Kasumi-1 (cell line): ENCODE measurements around the gene CLCN1.

ENCODE experiments used
- DNase-seq, 2 experiments: peaks; one replicate each; lab custom pipeline; 2025; lab: John Stamatoyannopoulos, UW

CLCN1 gene

DNA sequence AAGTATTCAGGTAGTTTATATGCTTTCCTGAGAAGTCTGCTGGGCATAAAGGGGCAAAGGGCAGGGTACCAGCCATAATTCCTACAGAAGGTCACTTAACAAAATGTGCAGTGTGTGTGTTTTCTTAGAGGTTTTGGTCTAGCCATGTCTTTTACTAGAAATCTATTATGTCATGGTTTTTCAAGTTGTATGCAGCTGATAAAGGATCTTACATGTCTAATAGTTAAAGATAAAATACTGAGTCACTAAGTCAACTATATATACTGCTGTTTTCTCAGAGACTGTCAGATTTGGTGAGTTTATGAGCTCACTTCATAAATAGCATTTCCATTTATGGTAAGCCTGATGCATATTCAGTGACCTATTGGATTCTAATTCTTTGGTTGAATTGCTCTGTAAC, 20.0 kb upstream of the CLCN1 start:
- DNase-seq = no peak

DNA sequence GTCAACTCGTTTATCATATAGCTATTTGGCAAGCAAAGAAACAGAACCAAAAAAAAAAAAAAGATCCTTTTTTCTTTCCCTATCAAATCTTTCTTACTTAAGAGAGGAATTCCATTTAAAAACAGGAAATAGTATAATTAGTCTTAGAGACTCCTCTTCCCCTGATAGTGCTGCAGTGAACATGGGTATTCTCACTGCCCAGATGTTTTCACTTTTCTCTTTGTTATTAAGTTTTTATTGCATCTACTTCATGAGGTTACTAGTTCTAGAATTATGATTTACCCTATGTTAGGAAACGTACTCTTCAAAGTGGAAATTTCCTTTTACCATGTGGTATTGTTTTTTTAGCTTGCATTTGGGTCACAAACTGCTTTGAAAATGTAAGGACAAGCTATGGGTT, 19.2 kb upstream of the CLCN1 start:
- no peak for DNase-seq

DNA sequence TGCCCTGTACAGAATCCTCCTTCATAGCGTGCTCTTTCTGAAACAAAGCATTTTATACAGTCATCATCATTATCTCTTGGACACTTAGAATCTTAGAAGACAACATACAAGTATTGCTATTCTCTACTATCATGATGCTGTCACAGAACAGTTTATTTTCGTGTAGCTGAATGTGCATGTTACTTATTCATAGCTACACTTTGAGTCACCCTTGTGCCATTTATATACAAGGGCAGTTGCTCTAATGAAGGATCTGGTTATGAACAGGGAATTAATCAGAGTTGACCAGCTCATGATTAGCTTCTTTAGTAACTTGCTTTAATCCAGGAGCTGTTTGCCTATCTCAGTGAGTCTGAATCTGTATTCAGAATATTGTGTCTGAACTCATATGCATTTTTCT, 16.6 kb upstream of the CLCN1 start:
- no peak for DNase-seq

DNA sequence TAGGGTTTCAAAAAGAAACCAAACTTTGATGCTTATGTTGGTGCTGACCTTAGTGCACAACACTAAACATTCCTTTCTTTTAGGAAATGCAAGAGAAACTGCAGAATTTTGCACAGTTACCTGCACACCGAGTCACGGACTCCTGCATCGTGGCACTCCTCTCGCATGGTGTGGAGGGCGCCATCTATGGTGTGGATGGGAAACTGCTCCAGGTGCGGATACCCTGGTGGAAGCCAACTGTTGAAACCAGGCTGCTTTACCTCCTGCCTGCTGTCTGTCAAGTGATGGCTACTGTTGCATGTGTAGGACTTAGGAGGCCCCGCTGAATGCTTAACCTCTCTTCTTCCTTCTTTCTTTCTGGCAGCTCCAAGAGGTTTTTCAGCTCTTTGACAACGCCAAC, 16.1 kb upstream of the CLCN1 start:
- peak; percentile 24 for DNase-seq

DNA sequence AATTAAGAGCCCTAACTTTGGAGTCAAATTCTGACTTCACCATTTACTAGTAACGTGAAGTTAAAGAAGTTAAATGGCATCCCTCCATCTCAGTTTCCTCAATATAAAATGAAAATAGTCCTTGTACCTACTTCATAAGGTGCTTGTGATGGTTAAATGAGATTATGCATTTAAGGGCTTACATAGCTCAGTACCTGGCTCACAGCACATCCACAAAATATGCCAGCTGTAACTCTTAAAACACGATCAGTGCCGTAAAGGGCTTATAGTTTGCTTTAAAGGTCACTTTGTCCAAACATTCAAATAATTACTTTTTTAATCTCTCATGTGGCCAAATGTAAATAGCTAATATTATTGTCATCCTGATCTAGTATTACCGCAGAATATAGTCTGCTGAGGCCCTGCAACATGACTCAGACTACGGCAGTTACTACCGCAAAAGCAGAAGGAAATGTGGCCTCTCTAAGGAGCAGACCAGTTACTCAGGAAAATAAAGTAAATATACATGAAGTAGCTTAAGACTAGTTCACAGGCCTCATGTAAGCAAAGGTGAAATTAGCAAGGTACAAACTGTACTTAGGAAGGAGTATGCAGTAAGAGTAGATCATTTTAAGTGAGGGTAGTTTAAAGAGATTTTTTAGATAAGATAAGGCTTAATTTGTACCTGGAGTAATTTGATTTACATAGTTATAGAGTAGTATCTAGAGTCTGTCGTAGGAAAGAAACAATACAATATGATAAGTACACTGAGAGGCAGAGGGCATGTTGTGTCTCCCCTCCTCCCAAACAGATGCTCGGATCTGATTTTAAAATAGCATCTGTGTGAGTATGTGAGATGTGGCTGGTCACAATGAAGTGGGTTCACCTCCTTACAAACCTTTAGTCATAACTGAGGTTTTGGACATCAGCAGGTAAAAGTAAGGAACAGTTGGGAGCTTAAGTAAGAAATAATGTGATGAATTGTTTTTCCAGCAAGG, 14.7 kb upstream of the CLCN1 start:
- DNase-seq = peak; percentile 94 to 97

DNA sequence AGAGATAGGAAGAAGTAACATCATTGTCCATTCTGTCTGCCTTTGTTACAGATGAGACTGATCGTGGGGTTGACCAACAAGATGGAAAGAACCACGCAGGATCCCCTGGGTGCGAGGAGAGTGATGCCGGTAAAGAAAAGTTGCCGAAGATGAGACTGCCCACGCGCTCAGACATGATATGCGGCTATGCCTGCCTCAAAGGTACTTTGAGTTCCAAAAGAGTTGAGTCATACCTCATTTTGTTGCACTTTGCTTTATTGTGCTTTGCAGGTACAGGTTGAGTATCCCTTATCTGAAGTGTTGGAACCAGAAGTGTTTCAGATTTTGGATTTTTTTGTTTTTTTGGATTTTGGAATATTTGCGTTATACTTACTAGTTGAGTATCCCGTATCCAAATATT, 12.2 kb upstream of the CLCN1 start:
- no peak for DNase-seq

DNA sequence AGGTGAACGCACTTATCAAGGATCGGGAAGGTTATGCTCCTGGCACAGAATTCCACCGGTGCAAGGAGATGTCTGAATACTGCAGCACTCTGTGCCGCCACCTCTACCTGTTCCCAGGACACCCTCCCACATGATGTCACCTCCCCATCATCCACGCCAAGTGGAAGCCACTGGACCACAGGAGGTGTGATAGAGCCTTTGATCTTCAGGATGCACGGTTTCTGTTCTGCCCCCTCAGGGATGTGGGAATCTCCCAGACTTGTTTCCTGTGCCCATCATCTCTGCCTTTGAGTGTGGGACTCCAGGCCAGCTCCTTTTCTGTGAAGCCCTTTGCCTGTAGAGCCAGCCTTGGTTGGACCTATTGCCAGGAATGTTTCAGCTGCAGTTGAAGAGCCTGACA, 11.0 kb upstream of the CLCN1 start:
- no peak for DNase-seq

DNA sequence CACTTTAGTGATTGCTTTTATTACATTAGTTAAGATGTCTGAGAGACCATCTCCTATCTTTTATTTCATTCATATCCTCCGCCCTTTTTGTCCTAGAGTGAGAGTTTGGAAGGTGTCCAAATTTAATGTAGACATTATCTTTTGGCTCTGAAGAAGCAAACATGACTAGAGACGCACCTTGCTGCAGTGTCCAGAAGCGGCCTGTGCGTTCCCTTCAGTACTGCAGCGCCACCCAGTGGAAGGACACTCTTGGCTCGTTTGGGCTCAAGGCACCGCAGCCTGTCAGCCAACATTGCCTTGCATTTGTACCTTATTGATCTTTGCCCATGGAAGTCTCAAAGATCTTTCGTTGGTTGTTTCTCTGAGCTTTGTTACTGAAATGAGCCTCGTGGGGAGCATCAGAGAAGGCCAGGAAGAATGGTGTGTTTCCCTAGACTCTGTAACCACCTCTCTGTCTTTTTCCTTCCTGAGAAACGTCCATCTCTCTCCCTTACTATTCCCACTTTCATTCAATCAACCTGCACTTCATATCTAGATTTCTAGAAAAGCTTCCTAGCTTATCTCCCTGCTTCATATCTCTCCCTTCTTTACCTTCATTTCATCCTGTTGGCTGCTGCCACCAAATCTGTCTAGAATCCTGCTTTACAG, 10.4 kb upstream of the CLCN1 start:
- DNase-seq = peak; percentile 63 to 68

DNA sequence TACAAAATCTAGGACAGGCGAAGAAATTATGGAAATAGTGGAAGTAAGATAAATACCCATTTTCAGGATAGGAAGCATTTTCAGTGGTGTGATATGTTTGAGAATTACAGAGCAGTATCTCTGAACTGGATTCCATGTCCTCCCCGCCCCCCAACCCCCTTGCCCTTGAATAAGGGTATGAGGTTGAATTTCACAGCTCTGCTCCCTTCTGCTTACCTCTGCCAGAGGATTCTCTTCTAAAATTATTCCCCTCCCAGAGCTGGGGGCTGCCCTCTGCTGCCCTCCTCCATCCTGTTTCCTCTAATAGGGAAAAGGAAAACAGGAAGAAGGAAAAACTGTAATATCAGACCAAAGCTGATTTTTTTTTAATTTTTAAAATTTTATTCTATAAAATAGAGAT, 7.3 kb upstream of the CLCN1 start:
- DNase-seq = no peak

DNA sequence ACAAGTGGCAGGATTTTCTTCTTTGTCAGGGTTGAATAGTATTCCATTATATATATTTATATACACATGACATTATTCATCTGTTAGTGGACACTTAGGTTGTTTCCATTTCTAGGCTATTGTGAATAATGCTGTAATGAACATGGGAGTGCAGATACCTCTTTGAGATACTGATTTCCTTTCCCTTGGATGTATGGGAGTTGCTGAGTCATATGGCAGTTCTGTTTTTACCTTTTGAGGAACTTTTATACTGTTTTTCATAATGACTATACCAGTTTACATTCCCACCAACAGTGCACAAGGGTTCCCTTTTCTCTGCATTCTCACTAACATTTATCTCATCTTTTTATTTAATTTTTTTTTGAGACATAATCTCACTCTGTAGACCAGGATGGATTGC, 1.8 kb upstream of the CLCN1 start:
- no peak for DNase-seq

DNA sequence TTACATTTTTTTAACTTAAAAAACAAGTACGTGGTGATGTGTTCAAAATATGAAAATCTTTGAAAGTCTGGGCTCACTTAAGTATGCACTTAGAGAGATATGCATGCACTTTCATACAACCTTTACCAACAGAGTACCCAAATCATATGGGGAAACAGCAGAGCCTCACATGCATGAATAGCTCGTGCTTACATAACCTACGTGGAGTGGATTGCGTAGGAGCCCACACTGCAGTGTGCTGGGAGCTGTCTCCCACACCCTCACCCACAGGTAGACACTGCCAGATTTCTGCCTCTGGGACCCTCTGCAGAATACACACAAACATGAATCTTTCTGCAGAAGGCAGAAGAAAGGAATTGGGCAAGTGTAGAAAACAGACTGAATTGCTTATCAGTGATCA, 581 bp downstream of the CLCN1 start:
- DNase-seq = no peak

DNA sequence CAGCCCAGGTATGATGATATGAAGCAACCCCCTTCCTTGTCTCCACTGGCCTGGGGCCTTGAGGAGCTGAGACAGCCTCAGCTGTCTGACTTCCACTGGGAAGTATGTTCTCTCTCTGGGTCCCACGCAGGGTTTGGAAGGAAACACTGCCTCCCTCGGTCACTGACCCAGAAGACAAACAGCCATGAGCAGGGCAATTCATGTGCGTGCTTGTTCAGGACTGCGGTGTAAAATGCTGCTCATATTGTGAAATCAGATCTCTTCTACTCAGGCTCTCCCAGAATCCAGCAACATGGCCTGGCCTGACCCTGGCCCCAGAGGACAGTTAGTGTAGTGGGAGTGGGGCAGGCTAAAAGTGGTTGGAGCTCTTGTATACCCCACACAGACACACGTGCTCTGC, 2.8 kb downstream of the CLCN1 start:
- no peak for DNase-seq

DNA sequence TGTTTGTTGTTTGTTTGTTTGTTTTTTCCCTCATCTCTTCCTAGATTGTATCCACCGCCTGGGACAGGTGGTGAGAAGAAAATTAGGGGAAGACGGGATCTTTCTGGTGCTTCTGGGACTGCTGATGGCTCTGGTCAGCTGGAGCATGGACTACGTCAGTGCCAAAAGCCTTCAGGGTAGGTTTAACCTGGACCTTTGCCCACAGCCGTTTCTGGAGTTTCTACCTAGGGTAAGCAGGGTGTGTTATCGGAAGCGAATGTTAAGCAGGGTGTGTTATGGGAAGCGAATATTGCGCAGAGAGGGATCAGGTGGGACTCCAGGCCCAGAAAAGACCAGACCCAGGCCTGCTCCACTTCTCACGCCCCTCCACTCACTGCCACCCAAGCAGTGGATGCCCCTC, 4.7 kb downstream of the CLCN1 start:
- DNase-seq = no peak

DNA sequence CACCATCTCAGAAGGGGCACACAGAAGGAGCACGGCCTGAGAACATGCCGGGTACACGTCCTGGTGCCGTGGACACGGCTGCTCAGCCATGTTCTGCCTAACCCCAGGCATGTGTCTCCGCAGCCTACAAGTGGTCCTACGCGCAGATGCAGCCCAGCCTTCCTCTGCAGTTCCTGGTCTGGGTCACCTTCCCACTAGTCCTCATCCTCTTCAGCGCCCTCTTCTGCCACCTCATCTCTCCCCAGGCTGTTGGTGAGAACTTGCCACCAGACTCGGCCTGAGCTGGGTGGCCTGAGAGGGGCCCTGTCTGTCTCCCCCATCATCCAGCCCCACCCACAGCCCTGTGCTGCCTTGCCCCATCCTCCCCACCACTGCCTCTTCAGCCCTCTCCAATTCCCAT, 5.3 kb downstream of the CLCN1 start:
- DNase-seq = no peak

DNA sequence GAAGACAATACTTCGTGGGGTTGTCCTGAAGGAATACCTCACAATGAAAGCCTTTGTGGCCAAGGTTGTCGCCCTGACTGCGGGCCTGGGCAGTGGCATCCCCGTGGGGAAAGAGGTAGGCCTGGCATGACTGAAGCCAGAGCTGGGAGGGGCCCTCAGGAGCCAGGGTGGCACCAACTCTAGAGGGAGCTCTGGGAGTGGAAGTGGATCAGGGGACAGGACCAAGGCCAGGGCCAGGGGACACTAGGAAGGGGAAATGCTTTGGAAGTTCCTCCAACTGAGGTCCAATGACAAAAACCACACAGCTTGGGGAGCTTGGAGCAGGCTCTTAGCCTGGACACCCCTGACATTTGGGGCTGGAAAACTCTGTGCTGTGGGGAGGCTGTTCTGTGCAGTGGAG, 5.8 kb downstream of the CLCN1 start:
- DNase-seq = peak; percentile 10 to 16

DNA sequence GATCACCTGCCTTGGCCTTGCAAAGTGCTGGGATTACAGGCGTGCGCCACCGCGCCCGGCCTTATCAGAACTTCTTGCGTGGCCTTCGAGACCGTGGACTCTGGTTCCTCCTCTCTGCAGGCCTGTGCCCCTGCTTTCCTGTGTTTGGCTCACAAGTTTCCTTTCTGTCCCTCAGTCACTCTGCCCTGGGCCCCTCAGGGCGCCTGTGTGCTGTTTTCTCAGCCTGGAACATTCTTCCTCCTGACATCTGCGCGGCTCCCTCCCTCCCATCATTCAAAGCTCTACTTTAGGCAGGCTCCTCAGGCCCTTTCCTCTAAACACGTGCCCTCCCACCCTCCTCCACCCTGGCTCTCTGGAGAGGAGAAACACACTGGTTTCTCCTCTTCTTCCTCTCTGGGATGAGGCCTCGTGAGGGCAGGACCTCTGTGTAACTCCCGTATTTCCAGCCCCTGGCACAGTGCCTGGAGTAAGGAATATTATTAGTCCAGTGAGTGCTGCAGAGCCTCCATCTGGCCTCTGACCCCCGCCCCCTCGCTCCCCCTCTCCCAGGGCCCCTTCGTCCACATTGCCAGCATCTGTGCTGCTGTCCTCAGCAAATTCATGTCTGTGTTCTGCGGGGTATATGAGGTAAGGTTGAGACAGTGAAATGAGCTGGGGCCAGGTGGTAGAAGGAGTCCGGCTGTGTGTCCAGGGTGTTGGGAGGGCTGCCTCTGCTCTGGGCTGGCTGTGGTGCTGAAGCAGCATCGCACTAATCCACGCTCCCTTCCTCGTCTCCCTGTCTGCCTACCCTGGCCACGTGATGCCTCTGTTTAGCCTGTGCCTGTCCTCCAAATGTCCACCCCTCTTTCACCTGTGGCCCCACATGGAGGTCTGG, 7.1 kb downstream of the CLCN1 start:
- peak in 1 of 2 experiments; percentile 8 for DNase-seq

DNA sequence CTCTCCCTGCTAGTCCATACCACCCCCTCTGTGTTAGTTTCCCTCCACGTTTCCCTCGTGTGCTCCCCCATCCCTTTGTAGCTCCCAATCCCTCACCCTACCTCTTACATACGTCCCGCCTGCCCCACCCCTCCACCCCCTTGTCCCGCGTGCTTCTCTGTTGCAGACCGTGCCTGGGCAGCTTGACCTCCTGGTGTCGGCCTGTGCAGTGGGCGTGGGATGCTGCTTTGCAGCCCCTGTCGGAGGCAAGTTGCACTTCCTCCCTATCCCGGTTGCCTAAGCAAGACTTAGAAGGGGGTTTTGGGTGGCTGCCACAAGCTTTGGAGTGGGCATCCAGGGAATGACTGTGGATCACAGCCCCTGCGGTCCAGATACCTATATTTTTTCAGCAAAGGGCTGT, 7.7 kb downstream of the CLCN1 start:
- DNase-seq = no peak

DNA sequence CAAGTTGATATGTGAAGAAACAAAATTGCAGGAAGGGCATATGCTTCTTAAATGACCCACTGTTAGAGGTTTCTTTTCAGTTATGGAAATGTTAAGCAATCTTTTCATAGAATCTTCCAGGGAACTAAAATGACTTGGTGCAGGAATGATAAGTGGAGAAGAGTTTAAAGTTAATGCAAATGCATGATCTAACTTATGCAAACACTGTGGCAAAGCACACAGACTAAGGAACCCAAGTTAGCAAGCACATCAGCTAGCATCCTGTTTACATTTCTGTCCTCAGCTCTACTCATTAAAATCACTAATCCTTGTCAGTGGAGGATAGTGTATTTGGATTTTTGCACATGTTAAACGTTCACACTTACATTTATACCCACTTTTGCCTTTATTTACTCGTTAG, 9.3 kb downstream of the CLCN1 start:
- no peak for DNase-seq

DNA sequence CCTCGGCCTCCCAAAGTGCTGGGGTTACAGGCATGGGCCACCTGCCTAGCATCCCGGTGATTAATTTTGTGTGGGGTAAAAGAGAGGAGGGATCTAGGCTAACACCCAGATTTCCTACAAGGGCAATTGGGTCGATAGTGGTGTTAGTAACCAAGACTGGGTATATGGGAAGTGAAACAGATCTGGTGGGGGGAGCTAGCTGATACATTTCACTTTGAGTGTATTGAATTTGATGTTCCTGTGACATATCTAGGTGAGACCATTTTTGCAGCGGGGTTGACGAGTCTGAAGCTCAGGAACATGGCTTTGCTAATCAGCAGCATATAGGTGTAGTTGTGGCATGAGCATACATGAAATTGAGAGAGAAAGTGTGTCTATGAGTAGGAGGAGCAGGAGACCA, 12.0 kb downstream of the CLCN1 start:
- no peak for DNase-seq

DNA sequence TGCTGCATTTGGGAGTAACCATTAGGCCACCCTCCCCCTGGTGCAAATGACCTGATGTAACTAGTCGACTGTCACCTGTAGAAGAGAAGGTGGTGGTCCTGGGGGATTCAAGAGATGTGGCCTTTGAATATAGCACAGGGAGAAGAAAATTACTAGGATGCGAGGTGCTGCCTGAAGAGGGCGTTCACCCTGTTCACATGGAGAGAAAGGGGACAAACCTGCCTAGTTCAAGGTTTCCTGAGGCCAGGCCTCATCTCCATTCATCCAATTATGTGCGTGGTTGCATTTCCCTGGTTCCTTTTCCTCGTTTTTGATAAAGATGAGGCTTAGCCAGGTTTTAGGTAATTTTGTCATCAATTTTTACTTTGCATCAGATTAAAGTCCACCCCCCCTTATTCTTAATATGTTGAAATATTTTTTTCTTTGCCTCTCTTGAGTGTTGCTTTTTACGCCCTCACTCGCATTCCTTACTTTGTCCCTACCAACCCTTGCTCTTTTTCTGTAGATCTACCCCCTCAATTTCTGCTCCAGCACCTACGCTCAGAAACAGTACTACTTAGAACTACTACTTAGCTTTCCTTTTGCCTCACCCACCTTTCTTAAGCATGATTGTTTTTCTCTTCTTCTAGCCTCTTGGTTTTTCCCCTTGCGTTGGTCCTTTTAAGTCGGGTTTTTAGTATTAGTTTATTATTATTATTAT, 13.7 kb downstream of the CLCN1 start:
- no peak for DNase-seq

DNA sequence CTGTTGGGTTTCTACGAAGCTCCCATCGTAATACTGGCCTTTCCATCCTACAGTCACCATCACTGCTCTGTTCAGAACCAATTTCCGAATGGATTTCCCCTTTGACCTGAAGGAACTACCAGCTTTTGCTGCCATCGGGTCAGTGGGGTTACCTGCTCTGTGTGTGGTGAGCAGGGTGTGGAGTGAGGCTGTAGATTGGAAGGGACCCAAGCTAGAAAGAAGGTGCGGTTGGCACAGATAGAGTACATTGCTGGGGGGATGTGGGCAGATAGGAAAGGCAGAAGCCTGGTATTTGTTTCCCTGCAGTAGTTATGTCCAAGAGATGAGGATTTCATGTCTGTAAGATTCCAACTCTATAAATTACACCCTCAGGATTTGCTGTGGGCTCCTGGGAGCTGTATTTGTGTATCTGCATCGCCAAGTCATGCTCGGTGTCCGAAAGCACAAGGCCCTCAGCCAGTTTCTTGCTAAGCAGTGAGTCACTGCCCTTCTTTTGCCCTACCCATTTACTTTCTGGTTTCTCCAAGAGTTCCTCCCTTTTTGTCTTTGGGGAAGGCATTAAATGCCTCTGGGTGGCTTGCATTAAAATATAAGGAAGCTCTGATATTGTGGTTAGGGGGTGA, 15.4 kb downstream of the CLCN1 start:
- no peak for DNase-seq
